ENCODE results near the gene GPSM1.

Gene GPSM1

DNA sequence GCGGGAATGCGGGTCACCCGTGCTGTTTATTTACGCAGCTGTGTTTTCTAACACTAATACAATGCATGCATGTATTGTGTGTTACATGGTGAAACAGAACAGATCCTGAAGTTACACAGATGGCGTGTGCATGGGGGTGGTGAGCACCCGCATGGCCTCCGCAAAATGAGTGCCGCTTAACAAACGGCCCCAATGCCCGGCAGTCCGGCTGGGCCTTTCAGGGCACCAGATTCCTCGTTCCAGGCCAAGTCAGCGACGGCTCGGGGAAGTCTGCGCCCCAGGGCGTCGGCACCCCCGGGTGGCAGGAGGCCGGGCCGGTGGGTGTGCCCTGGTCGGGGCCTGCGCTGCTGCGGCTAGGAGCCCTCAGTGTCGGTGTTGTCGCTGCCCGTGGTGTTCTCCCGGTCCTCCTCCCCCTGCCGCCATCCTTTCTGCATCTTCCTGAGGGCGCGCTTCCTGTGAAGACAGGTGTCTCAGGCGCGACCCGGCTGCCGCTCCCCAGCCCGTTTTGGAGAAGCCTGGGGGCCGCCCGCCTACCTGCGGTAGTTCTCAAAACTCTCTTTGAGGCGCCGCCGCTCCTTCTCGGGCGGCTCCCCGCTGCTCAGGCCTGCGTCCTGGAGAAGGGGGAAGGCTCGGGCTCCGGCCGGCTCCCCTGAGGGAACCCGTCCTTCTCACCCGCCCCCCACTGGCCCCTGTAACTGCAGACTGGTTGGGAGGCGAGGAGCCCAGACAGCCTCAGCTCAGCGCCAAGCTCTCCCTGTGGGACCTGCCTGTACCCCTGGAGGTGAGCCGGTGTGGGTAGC lies 36.8 kb downstream of the GPSM1 start:
- no peak for DNase-seq

DNA sequence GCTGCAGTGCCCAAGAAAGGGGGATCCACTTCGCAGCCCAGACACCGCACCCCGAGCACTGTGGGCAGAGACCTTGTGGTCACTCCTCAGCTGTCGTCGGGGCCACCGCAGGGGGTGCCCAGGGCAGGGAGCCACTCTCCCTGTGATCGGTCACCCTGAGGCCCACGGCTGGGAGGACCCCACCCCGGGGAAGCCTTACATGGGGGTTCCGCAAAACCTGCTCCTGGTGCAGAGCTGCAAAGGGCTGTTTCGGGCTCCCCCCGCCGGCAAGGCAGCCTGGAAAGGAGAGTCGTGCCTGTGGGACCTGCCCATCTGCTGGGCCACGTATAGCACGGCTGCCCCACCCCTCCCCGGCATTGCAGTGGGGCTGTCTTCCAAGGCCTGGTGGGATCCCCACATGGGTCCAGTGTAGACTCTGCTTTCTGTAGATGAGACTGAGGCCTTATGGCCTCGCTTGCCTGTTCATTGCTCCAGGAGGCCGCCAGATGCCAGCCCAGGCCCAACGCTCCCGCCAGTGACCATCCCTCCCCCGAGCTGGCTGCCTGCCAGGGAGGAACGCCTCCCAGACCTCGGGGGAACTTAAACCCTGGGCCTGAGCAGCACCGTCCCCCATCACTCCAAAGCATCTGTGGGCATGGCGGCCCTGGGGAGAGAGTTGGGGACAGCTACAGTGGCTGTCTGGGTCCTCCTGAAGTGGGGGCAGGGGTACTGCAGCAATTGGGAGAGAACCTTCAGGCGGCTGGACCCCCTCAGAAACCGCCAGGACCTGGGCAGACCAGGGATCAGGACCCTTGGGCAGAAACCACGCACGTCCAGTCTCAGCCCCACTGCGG lies 37.8 kb downstream of the GPSM1 start:
- DNase-seq = no peak

DNA sequence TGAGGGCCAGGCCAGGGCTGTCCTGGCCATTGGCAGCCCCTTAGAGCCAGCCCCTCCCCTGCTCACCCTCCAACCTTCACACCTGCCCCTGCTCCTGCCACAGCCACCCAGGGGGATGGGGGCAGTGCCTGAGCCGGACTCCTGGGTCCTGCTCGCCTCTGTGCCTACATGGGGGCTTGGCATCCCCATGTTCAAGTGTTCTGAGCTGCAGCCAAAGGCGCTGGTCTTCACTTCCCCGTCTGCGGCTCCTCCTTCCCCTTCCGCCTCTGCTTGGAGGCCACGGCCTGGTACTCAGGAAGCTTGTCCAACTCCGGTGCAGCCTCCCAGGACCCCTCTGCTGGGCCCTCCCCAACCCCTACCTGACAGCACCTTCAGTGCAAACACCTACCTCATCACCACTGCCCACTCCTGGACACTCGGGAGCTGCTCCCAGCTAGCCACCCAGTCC lies 38.5 kb downstream of the GPSM1 start:
- no peak for DNase-seq

DNA sequence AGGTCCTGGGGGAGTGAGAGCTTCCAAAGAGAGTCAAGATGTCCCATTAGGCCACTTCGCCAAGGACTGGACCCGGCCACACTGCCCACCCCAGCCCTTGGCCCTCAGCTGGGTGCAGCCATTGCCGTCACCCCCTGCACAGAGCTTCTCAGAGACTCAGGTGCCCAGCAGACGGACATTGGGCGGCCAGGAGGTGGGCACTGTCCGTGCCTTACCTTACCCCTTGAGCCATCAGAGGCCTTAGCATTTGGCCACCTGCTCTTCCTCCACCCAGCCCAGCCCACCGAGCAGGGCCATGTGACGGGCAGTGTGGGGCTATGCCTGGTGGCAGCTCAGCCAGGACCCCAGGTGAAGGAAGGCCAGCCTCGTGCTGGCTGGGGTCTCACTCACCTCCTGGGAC lies 39.5 kb downstream of the GPSM1 start:
- DNase-seq = no peak

DNA sequence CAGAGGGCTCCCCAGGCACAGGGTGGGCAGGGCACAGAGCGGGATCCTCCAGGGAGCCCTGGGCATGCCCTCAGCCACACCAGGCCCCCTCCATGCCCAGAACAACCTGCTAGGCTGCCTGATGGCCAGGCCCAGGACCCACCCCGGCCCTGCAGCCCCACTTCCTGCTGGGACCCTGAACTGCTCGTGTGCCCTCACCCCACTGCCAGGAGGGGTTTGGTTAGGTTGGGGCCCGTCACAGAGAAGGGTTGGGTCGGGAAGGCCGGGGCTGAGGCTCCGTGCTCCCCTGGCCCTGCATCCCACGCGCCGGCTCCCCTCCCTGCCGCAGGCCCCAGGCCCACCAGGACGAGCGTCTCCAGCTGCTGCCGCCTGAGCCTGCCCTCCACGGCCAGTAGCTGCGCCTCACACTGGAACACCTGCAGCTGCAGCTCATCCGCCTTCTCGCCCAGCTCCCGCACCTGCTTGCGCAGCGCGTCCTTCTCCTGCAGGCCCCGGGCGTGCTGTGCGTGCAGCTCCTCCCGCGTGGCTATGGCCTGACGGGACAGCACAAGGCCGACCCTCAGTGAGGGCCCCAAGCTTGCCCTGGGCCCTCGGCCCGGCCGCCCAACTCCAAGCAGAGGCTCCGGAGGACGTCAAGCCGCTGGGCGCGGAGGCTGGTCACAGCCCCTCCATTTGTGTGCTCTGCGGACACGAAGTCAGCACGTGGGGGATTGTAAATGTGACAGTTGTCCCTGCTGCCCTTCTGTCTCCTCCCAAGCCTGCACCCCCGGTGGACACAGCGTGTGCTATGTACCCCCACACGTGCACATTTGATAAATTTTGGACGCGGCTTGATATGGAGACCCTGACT lies 40.2 kb downstream of the GPSM1 start:
- no peak for DNase-seq

DNA sequence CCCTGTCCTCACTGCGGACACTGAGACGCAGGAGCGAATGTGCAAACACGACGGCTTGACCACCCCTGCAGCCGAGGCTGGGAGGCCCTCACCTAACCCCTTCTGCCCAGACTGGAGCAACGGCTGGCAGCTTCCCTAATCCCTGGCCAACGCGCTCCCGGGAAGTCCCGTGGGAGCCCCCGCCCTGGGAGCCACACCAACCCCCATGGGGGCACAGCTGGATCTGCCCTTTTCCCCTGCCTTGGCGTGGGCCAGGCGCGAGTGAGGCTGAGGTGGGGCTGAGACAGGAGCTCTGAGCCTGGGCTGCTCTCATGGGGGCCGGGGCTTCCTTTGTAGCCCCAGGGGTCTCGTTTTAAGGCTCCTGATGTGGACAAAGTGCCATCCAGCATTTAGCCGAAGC lies 40.9 kb downstream of the GPSM1 start:
- no peak for DNase-seq

DNA sequence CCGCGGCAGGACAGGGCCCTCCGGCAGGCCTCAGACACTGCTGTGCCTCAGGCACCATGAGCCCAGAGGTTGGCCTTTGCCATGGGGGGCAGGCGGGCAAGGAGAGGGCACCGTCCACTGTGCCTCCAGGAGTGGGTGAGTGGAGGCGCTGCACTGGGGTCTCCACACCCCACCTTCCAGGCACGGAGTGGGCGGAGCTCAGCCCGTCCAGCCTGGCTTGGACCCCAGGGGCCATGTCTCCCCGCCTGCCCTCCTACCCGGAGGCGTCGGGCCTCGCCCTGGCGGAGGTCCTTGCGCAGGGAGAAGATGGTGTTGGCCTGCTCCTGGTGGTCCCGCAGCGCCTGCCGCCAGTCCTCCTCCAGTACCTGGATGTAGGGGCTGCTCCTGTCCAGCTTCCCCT lies 42.7 kb downstream of the GPSM1 start:
- DNase-seq = no peak

DNA sequence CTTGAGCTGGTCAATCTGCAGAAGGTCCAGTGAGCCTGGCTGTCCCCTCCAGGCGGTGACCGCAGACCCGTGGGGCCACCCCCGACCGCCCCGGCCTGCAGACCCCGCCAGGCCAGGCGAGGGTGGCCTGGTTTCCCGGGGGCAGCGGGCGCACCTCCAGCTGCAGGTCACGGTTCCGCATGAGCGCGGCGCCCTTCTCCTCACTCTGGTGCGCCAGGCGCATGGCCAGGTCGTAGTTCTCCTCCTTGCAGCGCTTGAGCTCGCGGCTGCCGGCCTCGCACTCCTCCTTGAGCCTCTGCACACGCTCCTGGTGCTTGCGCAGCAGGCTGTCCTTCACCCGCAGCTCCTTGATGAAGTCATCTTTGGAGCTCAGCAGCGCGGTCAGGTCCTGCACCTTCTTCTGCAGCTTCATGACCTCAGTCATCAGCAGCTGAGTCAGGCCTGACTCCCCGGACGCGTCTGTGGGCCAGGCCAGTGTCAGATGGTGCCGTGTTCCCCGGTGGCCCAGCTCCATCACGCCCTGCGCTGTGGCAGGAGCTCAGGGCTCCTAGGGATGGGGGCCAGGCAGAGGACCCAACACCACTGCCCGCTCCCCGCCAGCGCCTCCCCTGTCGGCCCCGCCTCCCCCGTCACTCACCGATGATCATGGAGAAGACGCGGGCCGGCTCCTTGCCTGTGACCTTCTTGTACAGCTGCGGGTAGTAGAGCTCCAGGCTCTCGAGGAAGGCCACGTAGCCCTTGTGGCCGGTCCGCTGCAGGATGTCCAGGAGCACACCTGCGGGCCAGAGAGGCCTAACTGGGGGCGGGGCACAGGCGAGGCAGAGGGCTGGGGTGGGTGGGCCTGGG lies 43.6 kb downstream of the GPSM1 start:
- DNase-seq = no peak

DNA sequence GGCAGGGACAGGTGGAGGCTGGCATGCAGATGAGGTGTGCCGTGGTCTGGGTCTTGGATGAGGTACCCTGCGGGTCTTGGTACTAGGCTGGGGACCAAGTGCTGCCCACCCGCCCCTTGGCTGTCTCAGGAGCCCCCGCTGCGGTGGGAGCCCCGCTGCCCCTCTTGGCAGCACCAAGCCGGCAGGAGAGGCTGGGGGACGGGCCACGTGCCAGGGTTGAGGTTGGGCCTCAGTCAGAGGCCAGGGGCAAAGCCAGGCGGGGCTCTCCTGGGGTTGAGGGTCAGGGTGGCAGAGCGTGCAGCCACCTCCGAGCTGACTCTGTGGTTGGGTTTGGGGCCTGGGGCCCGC lies 44.2 kb downstream of the GPSM1 start:
- DNase-seq = no peak

DNA sequence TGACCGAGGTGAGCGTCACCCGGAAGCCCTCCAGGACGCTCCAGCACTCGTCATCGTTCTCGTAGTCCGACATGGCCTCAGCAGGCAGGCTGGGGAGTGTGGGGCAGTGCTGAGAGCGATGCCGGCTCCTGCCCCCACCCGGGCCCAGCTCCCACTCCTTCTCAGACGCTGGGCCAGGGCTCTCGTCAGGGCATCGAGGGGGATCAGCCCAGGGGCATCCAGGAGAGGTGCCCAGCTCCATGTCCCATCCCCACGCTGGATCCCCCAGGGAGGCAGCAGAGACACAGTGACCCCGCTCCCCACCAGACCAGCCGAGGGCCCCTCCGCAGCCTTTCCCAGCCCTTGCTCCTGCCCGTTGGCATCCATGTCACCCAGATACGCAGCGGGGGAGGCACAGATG lies 44.7 kb downstream of the GPSM1 start:
- no peak for DNase-seq

DNA sequence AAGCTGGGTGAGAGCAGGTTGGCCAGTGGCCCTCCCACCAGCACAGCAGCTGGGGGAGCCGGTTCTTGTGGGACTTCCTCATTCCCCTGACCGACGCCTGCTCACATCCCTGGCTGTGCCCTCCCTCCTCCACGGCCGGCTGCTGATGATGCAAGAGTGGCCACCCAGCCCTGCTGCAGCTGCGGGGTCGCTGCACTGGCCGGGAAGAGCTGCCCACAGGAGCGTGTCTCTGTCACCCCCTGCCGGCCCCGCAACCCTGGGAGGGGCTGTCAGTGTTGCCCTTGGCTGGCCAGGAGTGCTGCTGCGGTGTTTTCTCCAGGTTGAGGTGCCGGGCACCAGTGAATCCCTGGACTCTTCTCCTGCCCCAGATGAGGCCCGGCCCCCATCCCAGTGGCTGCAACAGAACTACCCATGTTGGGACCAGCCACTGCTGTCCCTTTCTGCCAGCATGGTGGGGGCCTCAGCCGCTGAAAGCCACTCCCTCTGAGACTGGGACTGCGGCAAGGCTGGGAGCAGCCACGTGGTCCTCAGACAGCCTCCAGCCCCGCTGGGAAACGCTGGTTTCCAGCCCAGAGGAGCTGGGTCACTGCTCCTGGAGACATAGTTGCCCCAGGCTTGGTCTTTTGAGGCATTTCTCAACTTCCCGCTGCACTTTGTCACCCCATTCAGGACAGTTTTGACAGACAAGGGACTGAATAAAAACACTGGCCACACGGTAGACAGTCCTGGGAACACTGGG lies 45.4 kb downstream of the GPSM1 start:
- DNase-seq = no peak

DNA sequence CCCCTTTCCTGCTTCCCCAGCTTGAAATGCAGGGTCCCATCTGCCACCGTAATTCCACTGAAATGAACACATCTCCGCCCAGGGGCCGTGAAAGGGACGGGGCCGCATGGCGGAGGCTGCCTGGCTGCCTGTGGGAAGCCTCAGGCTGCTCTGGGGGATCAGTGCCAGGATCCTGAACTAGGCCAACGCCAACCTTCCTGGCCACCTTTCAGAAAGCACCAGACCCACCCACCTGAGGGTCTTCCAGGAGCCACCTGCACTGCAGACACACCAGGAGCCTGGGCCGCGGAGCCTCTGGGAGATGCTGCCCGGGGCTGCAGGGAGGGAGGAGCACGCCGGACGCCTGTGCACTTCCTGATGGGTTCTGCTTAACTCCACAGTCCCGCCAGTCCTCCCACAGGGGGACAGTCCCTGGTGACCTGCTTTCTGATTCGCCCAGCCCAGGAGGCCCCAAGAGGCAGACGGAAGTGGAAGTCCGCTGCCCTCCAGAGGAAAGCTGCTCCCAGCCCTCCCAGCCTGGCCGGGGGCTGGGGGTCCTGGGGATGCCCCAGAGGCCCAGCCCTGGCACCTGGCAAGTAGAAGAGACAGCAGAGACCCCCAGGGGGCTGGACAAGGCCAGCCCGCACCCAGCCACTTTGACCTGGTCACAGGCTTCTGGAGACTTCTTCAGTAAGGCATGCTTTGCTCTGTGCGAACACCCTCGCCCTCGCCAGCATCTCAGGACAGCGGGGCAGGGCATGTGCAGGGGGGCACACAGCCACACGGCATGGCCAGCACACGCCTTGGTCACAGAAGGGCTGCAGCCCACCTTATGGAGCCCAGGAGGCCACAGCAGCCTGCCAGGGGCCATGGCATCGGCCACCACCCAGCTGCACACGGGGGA lies 46.2 kb downstream of the GPSM1 start, which contains the start of gene CARD9:
TSS of gene CARD9 (minus strand) at position 370 of the 883 bp plus-strand sequence. CDS start 1,591 bp downstream, outside the sequence.
- no peak for DNase-seq

DNA sequence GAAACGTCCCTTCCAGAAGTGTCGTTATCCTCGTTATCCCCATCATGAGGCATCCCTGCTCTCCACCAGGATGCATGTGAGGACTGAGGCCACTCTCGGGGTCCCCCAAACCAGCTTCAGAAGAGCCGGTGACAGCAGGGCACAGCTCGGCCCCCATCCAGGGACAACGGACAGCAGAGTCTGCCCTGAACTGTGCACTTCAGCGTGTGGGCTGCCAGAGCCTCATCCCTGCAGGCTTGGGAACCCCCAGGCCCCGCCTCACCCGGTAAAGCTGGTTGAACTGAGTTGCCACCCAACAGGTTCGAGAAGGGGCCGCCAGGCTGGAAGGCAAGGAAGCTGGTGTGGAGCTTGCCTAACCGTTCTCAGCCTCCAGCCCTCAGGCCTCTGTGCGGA lies 46.8 kb downstream of the GPSM1 start:
- DNase-seq = no peak

DNA sequence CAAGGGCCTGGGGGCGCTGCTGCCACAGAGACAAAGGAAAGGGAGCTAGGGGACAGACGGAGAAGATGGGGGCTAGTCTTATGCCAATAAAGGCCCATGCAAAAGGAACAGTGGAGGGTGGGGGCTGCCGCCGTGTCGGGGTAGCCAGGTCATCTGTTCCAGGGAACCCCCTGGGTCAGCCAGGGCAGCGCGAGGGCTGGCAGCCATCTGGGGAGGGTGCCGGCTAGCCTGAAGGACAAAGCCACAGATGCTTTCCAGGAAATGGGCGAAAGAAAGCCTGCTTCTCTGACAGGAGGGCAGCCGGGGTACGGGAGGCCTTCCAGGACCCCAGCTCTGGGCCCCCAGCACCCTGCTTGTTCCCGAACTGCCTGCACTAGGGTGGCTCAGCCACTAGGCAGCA lies 47.8 kb downstream of the GPSM1 start:
- DNase-seq = no peak

DNA sequence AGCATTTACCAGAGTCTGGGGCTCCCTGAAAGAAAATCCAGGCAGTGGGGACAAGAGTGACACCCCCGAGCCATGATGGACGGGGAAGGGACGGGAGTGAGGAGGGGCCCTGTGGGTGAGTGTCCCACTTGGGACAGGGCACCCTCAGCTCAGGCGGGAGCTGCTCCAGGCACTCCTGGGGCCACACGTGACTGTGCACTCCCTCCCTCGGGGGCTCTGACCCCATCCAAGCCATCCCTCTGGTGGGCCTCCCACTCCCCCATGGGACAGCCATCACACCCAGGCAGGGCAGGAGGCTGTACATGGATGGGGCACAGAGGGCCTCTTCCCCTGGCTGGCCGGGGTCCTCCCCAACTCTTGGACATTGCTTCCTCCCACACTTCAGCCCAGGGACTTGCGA lies 49.1 kb downstream of the GPSM1 start:
- DNase-seq = no peak

DNA sequence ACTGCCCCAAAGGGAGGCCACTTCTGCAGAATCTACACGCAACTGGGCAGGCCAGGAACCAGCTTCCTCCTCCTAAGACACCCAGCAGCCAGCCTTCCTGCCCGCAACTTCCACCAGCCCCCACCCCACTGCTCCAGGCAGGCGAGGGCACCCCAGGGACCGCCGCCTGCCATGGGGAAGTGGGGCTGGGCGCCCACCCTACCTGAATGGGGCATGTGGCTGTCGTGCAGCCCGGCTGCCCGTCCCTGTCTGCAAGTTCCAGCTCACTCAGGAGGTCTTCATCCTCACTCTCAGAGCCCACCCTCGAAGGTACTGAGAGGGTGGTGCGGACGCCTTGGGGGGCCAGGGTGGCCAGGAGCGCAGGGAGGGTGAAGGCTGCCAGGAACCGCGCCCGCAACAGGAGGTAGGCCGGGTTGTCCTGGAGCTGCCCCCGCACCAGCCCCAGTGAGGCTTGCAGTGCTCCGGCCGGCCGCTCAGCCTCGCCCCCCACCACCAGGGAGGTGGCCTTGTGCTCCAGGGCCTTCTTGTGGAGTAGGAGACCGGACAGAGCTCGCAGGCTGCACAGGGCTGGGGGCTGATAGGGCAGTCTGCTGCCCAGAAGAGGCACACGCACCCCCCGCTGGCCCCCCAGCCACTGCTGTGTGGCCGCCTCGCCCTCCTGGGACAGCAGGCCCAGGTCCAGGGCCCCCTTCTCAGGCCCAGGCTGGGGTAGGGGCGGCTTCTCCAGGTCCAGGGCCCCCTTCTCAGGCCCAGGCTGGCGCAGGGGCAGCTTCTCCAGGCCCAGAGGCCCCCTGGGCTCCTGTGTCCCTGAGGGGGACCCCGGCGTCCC lies 50.2 kb downstream of the GPSM1 start:
- no peak for DNase-seq

DNA sequence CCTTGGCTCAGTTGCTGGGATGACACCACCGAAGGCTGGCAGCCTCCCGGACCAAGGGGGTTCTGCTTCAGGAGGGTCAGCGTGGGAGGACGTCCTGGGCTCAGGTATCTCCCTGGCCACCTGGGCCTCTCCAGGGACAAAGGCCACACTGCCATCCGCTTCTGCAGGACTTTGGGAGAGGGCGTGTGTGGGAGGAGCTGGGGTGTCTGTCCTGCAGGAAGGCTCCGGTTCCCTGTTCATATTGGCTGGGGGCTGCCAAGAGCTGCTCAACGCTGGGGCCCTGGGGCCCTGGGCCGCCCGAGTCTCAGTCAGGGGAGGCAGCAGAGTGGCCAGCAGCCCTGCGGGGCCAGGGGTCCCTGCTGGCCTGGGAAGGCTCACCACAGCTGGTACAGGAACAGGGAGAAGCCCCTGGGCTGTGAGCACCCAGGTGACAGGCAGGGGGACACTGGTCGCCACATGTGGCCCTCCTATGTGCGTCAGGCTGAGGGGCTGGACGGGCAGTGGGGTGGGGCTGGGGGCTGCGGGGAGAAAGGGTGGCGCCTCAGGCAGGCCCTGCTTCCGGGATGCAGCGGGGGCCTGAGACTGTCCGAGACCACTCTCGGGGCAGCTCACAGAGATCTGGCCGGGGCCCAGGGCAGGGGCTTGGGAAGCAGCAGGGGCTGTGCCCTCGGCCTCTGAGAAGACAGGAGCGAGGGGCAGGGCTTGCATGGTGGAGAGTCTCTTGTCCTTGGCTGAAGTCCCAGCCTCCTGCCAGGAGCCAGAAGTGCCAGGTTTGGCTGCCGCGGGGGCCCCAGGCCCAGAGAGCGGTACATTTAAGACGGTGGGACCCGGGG lies 51.0 kb downstream of the GPSM1 start:
- no peak for DNase-seq

DNA sequence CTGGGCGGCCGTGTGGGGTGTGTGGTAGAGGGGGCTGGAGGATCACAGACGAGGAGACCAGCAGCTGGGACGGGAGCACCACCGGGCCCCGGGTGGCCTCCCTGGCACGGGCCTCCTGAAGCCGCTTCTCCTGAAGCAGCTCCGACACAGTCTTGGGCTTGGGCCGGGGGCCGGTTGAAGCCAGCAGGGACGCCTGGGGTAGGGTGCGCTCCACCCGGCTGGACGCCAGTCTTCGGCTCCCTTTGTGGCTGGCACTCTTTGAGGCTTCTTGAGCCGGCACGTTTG lies 51.6 kb downstream of the GPSM1 start:
- DNase-seq = no peak

DNA sequence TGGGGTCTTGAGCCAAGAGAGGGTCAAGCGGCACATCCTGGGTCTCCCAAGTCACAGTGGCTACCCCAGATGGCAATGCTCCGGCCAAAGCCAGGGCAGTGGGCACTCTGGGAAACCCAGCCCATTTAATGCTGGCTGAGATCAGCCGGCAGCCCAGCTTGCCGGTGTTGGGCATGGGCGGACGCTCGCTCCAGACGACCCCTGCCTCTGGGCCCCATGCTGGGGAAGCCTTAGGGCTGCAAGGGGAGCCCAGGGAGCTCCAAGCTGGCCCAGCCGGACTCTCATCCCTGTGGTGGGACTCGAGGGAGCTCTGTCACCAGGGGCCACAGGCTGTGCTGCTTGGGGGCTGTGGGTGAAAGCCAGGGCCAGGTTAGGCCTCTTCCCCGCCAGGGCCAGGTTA lies 52.1 kb downstream of the GPSM1 start:
- DNase-seq = no peak
